ENCODE results near the gene FCAR.

DNA sequence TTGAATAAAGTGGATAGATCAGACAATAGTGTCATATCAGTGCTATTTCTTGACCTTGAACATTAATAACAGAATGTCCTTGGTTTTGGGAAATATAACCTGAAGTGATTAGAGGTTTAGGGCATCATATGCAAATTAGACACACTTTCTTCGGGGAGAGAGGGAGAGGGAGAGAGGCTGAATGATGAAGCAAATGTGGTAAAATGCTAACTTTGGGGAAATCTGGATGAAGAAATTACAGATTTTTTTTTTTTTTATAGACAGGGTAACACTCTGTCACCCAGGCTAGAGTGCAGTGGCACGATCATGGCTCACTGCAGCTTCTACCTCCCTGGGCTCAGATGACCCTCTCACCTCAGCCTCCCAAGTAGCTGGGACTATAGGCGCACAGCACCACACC is 28.0 kb downstream of the FCAR start:
- TF ChIP-seq, protein P1, sequence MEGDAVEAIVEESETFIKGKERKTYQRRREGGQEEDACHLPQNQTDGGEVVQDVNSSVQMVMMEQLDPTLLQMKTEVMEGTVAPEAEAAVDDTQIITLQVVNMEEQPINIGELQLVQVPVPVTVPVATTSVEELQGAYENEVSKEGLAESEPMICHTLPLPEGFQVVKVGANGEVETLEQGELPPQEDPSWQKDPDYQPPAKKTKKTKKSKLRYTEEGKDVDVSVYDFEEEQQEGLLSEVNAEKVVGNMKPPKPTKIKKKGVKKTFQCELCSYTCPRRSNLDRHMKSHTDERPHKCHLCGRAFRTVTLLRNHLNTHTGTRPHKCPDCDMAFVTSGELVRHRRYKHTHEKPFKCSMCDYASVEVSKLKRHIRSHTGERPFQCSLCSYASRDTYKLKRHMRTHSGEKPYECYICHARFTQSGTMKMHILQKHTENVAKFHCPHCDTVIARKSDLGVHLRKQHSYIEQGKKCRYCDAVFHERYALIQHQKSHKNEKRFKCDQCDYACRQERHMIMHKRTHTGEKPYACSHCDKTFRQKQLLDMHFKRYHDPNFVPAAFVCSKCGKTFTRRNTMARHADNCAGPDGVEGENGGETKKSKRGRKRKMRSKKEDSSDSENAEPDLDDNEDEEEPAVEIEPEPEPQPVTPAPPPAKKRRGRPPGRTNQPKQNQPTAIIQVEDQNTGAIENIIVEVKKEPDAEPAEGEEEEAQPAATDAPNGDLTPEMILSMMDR (IDR thresholded peaks at IDR 0.05; ENCODE audit: low read depth, low read length), result no peak
- TF ChIP-seq POLR2A (IDR thresholded peaks at IDR 0.05; ENCODE audit: extremely low read depth, insufficient read length), result no peak
